Umbilical cord (tissue), 2 donors: ENCODE measurements around the gene FBLIM1. TPM values are rescaled to one million over a fixed set of nuclear protein-coding genes. Genes with fewer than 3 reads are reported as not detected.
A peak's percentile ranks its signal among the peaks of the same experiment; 100 is the strongest.

Source experiments
- DNase-seq: peaks from one replicate; pipeline ENCODE4 v3.0.0-alpha.2; 2015; ENCODE audit warnings: low spot score
- total RNA-seq: library from RNA; depleted of rRNA; stranded (reverse); fragments of >200 nt; gene quantifications from one replicate; pipeline ENCODE4 v1.2.3, GENCODE V29; 2014; ENCODE audit warnings: low replicate concordance; ENCODE audit not compliant: insufficient read depth

Gene FBLIM1
- total RNA-seq, 1 donor from 2014 or later = 134 TPM

- DNase-seq = no peak
These were observed 27.7 kb upstream of the FBLIM1 start for GRCh38 chr1:15730936-15731335.

- no peak for DNase-seq
These were observed 26.6 kb upstream of the FBLIM1 start for GRCh38 chr1:15731735-15732685.

- no peak for DNase-seq
These were observed 25.9 kb upstream of the FBLIM1 start for GRCh38 chr1:15732686-15733081.

- no peak for DNase-seq
These were observed 25.3 kb upstream of the FBLIM1 start for GRCh38 chr1:15733218-15733725.

DNA sequence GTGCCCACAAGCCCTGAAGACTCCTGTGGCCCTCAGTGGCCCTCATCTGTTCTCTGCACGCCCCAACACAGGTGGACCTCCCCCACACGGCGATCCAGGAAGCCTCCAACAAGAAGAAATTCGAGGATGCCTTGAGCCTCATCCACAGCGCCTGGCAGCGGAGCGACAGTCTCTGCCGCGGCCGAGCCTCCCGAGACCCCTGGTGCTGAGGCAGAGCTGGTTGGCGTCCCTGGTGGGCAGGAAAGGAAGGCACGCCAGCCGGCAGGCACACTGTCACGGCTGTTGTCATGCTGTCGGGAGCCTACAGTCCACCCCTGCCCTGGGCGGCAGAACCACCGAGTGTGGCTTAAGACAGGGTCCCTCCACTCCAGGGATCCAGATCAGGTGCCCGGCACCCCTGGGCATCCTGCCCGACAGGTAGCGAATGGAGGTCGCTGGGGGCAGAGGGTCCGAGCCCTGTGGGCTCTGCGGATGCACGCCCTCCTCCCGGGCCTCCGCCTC is 24.8 kb upstream of the FBLIM1 start:
- DNase-seq = no peak

GRCh38 chr1:15734296-15734695 is 24.3 kb upstream of the FBLIM1 start:
- DNase-seq = no peak

DNA sequence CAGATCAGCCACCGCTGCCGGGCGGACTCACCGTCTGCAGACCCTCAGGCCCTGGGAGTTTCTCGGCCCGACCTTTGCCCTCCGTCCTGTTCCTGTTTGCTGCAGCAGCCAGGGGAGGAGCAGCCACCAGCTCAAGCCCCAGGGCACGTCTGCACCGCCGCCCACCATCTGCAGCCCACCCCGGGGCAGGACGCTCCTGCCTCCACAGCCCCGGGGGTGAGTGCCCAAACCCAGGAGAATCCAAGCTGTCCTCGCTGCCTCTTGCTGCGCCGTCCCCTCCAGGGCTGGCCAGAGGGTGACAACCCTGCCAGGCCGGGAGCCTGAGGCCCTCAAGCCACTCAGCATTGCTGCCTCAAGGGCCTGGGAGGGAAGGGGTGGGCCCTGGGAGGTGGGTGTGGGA is 23.7 kb upstream of the FBLIM1 start:
- no peak for DNase-seq

GRCh38 chr1:15735304-15736037 is 23.1 kb upstream of the FBLIM1 start:
- DNase-seq = no peak

DNA sequence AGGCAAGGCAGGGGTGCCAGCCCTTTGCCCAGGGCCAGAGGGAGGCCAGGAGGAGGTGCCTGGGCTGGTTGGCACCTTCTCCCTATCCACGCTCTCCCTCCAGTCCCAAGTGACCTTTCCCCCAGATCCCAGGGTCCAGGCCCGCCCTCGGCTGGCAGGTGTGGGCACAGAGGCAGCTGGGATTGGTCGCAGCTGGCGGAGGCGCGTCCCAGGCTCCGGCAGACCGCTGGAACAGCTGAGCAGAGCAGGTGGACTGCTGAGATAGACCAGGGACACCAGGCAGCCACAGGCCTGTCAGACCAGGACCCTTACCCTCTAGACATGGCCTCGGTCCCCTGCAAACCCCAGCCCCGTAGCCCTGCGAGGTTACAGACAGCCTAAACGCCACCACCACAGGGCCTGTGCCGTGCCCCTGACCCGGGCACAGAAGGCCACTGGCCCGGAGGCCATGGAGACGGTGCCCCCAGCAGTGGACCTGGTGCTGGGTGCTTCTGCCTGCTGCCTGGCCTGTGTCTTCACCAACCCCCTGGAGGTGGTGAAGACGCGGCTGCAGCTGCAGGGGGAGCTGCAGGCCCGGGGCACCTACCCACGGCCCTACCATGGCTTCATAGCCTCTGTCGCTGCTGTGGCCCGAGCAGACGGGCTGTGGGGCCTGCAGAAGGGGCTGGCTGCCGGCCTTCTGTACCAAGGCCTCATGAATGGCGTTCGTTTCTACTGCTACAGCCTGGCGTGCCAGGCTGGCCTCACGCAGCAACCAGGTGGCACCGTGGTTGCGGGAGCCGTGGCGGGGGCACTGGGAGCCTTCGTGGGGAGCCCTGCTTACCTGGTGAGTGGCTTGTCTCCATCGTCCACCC is 22.3 kb upstream of the FBLIM1 start, which contains the start of gene SLC25A34:
TSS of gene SLC25A34 (plus strand) at position 221 of the 854 bp plus-strand sequence. CDS start at position 449, 228 bp downstream.
- no peak for DNase-seq

- no peak for DNase-seq
These were observed 21.7 kb upstream of the FBLIM1 start for GRCh38 chr1:15736892-15737261.

DNA sequence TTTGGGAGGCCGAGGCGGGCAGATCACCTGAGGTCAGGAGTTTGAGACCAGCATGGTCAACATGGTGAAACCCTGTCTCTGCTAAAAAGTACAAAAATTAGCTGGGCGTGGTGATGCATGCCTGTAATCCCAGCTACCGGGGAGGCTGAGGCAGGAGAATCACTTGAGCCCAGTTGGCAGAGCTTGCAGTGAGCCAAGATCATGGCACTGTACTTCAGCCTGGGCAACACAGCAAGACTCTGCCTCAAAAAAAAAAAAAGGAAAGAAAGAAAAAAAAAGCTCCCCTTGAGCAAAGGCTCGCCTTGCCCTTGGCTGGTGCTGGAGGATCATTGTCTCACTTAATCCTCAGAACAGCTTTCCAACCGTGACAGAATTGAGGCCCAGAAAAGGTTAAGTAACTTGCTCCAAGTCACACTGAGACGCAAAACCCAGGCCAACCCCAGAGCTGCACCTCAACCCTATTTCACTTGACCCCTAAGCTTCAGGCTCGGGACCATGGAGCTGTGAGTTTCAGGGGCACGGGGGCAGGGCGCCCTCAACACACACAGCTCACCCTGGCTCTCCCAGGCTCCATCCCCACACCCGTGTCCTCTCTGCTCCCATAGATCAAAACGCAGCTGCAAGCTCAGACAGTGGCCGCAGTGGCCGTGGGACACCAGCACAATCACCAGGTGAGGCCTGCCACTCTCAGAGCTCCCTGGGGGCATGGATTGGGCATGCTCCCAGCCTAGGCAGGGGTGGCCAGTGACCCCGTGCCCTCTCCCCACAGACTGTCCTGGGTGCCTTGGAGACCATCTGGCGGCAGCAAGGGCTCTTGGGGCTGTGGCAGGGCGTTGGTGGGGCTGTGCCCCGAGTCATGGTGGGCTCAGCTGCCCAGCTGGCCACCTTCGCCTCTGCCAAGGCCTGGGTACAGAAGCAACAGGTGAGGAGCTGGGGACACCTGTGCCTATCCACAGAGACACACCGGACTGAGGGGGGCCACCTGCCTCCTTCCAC is 21.0 kb upstream of the FBLIM1 start:
- DNase-seq = no peak

DNA sequence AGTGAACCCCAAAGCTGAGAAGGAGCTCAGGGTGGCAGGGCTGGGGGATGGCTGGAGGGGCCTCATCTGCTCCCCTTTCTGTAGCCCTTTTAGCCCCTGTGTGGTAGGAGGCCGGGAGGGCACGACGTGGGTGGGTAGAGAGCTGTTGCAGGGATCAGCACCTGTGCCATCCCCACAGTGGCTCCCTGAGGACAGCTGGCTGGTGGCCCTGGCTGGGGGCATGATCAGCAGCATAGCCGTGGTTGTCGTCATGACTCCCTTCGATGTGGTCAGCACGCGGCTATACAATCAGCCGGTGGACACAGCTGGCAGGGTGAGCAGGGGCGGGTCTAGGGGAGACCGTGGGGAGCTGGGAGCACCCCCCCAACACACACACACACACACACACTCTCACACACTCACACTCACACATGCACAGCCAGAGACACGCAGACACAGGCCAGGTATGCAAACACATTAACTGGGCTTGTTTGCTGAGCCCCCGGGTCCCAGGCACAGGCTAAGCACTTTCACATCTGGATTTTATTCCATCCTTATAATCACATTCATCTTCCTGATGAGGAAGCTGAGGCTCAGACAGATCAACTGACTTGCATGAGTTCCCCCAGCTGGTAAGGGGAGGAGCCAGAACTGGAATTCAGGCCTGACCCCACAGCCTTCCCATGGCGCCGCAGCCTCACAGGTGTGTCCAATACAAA is 20.0 kb upstream of the FBLIM1 start:
- no peak for DNase-seq

DNA sequence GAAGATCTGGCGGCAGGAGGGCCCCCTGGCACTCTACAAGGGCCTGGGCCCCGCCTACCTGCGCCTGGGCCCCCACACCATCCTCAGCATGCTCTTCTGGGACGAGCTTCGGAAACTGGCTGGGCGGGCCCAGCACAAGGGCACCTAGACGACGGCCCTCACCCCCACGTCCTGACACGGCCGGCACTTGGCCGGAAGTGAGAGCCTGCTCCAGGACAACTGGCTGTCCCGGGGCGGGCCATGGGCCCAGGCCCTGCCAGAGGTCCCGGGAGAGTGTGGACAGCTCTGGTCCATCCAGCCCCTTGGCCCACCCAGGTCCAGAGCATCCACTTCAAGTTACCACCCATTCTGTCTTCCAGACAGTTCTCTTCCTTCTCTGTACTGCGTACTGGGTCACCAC is 19.3 kb upstream of the FBLIM1 start:
- no peak for DNase-seq

DNA sequence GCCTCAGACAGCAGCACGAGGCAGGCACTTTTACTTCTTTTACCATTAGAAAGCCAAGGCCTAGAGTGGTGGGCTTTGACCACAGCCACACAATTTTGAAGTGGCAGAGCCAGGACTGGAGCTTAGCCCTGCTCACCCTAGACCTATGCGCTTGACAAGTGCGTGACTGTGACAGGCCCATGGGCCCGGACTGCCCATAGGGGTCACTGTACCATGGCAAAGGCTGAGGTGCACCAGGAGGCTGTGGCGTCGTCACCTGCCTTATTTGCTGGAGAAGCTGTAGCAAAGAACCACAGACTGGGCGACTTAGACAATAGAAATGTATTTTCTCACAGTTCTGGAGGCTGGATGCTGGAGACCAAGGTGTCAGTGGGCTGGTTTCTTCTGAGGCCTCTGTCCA is 18.9 kb upstream of the FBLIM1 start:
- DNase-seq = no peak

GRCh38 chr1:15740924-15741850 is 17.4 kb upstream of the FBLIM1 start:
- peak; percentile 79 for DNase-seq

GRCh38 chr1:15742339-15742801 is 16.2 kb upstream of the FBLIM1 start, which contains the start of gene TMEM82:
TSS of gene TMEM82 (plus strand) at chr1:15742499. CDS start at chr1:15742560, 61 bp downstream.
- DNase-seq = no peak

GRCh38 chr1:15744122-15744679 is 14.4 kb upstream of the FBLIM1 start:
- DNase-seq = no peak

DNA sequence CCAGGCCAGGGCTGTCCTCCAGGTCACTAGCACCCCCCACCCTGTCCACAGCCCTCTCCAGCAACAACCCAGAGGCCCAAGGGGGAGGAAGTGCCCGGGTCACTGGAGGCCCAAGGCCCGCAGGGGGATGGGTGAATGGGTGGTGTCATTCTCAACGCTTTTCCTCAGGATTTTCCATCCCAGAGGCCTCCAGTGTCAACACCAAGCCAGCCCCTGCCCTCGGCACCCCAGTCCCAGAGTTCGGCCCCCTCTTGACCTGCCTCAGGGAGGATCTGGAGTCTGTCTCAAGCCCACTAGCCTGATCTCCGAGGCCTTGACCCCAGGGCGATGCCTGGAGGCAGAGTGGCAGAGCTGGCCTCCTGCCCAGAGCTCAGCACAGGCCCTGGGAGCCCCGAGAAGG is 11.2 kb upstream of the FBLIM1 start:
- no peak for DNase-seq
